ENCODE measurements around the gene ADCY1.

ADCY1 gene

DNA sequence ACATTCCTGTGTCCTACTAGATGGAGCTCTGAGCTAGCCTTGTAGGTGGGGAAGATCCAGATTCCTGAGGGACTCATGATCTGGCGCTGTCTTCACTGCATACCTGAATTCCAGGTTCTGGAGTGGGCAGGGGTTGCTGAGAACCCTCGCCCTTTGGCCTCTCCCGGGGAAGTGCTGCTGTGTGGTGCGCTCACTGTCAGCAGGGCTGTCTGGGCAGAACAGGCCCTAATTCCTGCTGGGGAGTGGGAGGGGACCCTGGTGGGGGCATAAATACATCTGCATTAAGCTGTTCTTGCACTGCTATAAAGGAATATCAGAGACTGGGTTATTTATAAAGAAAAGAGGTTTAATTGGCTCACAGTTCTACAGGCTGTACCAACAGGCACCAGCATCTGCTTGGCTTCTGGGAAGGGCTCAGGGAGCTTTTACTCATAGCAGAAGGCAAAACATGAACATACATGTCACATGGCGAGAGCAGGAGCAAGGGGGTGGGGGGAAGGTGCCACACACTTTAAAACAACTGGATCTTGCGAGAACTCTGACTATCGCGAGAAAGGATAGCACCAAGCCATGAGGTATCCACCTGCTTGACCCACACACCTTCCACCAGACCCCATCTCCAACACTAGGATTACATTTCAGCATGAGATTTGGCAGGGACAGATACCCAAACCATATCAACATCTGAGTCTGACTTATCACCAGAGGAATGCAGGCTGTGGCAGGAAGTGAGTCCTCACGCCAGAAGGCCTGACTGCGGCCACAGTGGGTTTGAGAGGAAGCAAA, 115.0 kb downstream of the ADCY1 start:
- DNase-seq (ENCODE audit: insufficient read length, low spot score): peak; percentile 62

DNA sequence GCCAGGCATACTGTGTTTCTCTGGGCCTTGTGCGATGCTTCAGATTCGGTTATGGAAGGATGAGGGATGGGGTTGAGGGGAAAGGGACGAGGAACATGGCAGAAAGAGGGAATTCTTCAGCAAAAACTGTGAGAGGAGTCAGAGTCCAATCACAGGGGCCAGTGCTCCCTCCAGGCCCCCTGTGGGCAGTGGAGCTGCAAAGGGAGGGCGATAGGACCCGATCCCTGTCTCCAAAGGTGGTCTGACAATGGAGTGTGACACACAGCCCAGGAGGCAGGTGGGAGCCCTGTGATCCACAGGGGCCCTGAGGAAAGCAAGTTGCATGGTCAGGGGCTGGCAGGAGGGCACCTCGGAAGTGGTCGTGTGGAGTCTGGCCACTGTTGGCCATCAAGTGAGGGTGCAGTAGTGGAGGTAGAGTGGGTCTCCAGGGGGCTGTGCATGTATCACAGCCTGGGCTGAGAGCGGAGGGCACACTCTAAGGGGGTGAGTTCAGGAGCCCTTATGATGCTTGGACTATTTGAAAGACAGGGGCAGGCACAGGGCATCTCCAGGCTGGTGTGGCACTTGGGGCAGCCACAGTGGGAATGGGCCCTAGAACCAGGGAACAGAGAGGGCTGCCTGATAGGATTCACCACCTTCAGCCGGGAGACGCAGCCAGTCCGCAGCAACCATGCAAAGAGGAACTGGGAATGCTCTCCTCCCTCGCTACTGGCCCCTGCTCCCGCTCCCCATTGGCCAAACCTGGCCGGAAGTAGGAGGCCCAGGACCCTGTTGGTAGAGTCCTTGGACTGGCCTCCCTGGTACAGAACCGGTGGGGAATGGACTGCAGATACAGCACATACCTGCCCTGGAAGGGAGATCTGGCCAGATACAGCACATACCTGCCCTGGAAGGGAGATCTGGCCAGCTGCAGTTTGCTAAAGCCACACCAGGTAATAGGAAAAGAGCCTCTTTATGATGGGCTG, 115.9 kb downstream of the ADCY1 start:
- DNase-seq (ENCODE audit: insufficient read length, low spot score) (no peak), FAIRE-seq (no peak)

More for the DNA sequence above, 115.0 kb downstream of the ADCY1 start:
- peak; percentile 67 for FAIRE-seq

DNA sequence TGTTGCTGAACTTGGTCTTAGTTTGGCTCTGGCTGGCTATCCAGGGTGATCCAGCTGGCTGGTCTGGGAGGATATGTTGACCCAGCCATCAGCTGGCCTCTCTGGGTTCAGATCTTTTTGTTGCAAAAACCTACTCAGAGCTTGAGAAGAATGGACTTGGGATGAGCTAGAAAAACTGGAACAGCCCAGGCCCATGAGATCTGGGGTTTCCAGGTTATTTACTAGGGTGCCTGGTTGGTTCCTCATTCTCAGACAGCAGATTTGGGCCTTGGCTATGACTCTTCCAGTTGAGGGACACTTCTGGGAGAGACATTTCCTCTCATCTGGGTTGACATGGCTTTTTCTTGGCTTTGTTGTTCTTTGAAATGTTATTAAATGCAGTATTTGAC, 116.6 kb downstream of the ADCY1 start:
- DNase-seq (ENCODE audit: insufficient read length, low spot score): no peak

GRCh38 chr7:45691155-45691656, 117.0 kb downstream of the ADCY1 start:
- no peak for FAIRE-seq
- DNase-seq (ENCODE audit: insufficient read length, low spot score): no peak

More for the DNA sequence above, 116.6 kb downstream of the ADCY1 start:
- no peak for FAIRE-seq

DNA sequence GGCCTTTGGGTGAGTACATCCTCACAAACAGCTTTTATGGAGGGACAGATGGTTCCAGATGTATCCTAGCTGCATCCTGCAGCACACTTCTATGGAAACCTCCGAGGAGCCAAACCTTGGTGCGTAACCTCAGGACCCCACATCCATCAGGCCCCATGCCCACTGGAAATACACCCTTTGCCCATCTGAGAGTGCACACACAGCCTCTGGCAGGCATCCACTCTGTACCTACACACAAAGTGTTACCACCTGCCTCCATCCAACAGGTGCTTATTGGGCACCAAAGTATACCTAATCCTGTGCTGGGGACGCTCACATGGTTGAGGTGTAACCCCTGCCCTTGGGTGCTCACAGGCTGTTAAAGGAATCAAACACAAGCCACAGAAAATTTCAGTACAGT, 117.9 kb downstream of the ADCY1 start:
- DNase-seq (ENCODE audit: insufficient read length, low spot score) (no peak), FAIRE-seq (no peak)

DNA sequence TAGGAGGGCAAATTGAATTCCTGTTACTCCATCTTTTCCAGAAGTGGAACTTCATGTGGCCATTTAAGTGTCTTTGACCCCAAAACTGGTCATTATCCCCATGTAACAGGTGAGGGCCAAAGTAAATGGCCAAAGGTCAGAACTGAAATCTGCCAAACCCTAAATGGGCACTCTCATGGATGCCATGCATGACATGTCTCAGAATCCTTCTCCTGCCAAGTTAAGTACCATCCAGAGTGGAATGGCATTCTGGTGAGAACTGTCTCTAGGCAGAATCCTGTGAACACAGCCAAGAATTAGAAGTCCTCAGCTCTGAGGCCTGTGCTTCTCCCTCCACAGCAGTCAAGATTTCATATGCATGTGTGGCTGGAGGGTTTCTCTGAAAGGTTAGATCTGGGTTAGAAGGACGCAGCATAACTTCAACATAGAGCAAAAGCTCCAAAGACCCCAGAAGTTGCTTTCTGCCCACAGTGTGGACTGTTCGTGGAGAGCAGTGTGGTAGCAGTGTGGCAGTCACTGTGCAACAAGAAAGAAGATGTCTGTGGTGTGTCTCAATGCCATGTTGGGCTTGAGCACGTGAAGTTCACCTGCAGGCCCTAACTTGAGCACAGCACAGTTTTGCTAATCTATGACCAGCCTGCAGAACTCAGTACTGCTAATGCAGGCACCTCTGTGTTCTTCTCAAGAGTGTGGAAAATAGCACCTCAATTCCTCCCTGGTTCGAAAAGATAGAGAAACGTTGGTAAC, 121.3 kb downstream of the ADCY1 start:
- FAIRE-seq (no peak), DNase-seq (ENCODE audit: insufficient read length, low spot score) (no peak)

GRCh38 chr7:45696476-45696875, 122.3 kb downstream of the ADCY1 start:
- FAIRE-seq (no peak), DNase-seq (ENCODE audit: insufficient read length, low spot score) (no peak)

DNA sequence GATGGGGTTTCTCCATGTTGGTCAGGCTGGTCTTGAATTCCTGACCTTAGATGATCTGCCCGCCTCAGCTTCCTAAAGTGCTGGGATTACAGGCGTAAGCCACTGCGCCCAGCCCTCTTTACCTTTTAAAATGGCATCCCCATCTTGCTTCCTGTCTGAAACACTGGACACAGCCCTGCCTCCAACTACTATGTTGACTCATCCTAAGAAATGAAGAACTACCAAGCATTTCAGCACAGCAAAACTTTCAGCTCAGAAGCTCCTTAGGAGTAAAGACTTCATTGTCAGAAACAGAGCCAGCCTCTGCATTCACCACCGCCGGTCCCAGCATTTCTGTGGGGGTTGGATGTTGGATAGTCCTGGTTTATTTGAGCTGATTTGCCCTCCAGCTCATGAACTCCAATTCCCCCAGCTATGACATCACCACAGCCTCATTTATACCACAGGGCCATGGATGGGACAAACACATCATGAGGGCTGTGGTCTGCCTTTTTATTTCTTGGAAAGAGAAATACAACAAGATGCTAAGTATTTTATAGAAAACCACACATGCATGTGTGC, 123.5 kb downstream of the ADCY1 start:
- DNase-seq (ENCODE audit: insufficient read length, low spot score) (no peak), FAIRE-seq (no peak)

DNA sequence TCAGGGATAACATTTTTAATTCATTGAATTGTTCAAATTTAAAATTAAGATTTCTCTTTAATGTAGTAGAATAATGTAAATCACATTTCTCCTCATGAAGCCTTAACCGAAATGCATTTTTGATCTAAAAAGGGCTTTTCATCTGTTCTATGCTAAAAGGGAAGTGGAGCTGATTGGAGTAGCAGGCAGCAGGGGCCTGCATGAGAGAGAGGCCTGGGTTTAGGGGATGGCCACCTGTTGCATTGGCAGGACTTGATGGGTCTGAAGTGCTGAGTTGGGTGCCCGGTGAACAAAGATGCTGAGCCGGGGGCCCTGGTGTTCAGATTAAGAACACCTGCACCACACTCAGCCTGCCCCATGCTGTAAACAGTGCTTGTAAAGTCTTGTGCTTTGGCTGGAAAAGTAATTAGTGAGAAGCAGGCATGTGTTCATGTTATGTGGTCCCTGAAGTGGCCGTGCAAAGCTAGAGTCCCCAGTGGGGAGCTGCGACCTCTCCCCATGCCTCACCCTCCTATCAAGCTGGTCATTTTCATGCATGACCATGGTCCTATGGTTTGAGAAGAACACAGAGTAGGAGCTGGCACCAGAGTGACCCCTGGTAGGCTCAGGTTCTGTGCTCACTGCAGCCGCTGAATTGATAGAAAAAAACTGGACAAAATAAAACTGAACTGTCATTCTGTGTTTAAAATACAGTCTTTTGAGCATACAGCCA, 124.3 kb downstream of the ADCY1 start:
- FAIRE-seq (no peak), DNase-seq (ENCODE audit: insufficient read length, low spot score) (no peak)

DNA sequence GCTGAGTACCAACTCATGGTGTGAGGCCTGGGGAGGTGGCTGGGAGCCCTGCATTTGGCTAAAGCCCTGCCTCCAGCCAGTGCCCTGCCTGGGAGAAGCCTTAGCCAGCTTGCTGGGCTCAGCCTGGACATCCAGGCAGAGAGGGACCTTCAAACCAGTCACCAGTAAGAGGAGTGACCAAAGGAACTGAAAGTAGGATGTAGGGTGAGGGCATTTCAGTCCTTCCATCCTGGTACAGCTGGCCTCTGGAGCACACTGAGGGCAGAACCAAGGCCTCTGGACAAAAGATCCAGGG, 124.8 kb downstream of the ADCY1 start:
- FAIRE-seq (no peak), DNase-seq (ENCODE audit: insufficient read length, low spot score) (no peak)

- FAIRE-seq (no peak), DNase-seq (ENCODE audit: insufficient read length, low spot score) (no peak)
These were observed 125.7 kb downstream of the ADCY1 start for GRCh38 chr7:45699726-45700390.

DNA sequence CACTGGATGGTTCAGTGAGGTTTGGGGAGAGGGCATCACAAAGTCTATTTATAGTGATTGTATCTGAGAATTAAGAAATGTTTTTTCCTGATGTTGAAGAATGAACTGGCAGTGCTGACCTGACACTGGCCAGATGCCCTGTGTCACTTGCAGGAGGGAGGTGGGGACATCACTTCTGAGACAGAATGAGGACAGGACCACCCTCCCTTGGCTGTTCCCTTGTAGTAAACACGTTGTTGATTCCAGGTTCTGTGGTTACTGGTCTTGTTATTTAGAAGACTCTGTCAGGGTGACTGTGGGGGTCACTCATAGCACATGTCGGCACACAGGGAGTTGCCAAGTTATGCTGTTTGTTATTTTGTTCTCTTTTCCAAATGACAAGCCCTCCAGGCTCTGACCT, 126.4 kb downstream of the ADCY1 start:
- FAIRE-seq: no peak
- DNase-seq (ENCODE audit: insufficient read length, low spot score): no peak

- DNase-seq (ENCODE audit: insufficient read length, low spot score): no peak
- no peak for FAIRE-seq
These were observed 127.7 kb downstream of the ADCY1 start for GRCh38 chr7:45701701-45702510.

DNA sequence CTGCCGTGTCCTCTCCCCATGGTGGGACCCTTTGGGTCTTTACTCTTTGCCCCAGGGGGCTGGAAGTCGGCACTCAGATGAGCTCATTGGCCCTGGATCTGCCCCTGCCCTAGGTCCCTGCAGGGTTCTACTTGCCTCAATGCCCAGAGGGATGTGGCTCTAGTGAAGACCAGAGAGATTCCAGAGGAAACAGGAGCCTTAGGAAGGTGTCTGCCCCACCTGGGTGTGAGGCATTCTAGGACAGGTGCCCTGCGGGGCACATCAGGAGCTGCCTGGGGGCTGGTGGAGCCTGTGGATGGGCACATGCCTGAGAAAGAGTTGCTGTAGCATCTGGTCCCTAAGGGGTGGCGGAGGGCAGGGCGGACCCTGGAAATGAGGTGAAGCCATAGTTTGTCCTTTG, 128.6 kb downstream of the ADCY1 start:
- FAIRE-seq (no peak), DNase-seq (ENCODE audit: insufficient read length, low spot score) (no peak)

DNA sequence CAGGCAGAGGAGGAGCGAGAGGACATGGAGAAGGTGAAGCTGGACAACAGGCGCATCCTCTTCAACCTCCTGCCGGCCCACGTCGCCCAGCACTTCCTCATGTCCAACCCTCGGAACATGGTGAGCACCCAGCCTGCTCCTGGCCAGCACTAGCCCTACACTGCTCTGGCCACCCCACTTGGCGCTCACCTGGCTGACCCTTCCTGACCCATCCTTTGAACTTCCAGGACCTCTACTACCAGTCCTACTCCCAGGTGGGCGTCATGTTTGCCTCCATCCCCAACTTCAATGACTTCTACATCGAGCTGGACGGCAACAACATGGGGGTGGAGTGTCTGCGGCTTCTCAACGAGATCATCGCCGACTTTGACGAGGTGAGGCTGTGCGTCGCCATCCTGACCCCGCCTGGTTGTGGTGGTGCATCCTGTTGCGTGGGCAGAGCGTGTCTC, 129.2 kb downstream of the ADCY1 start:
- DNase-seq (ENCODE audit: insufficient read length, low spot score) (no peak), FAIRE-seq (no peak)

- FAIRE-seq: no peak
- no peak for DNase-seq (ENCODE audit: insufficient read length, low spot score)
These were observed 129.9 kb downstream of the ADCY1 start for GRCh38 chr7:45703911-45704682.

DNA sequence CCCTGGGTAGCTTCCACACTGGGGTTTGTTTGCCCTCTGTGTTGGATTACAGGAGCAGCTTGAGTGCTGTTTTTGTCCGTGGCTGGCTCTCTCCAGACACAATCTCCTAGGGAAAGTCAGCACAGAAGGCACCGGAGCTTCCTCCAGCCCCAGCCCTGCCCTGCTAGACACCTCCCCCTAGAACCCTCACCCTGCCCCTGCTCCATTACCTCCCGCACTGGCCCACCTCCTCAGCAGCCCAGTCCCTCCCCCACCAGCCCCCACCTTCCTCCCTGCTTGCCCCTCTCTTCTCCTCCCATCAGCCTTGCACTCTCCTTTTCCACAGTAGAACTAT, 130.5 kb downstream of the ADCY1 start:
- DNase-seq (ENCODE audit: insufficient read length, low spot score): no peak
- no peak for FAIRE-seq

Data from HTR-8/SVneo (cell line).